Astrocyte of the cerebellum (primary cell): ENCODE measurements around the gene NME9.

ENCODE experiments used
- DNase-seq: peaks from one replicate; pipeline ENCODE4 v3.0.0-alpha.2; 2011; ENCODE audit warnings: low read depth
- H3K4me3 ChIP-seq: 2 replicates; pipeline ENCODE4 v1.5.1; 2011; ENCODE audit warnings: mild to moderate bottlenecking, low read depth, low read length, moderate library complexity
- in situ Hi-C: cut with HindIII; loops from 2 replicates; pipeline ENCODE4 v1.10.0; 2017; ENCODE audit warnings: low sequenced_read_pairs
- TF ChIP-seq, protein P1 (sequence below): IDR thresholded peaks from 2 replicates; pipeline ENCODE4 v1.5.1; 2012; ENCODE audit warnings: low read length, low read depth, moderate library complexity, mild to moderate bottlenecking; ENCODE audit errors: missing control alignments

The NME9 gene

DNA sequence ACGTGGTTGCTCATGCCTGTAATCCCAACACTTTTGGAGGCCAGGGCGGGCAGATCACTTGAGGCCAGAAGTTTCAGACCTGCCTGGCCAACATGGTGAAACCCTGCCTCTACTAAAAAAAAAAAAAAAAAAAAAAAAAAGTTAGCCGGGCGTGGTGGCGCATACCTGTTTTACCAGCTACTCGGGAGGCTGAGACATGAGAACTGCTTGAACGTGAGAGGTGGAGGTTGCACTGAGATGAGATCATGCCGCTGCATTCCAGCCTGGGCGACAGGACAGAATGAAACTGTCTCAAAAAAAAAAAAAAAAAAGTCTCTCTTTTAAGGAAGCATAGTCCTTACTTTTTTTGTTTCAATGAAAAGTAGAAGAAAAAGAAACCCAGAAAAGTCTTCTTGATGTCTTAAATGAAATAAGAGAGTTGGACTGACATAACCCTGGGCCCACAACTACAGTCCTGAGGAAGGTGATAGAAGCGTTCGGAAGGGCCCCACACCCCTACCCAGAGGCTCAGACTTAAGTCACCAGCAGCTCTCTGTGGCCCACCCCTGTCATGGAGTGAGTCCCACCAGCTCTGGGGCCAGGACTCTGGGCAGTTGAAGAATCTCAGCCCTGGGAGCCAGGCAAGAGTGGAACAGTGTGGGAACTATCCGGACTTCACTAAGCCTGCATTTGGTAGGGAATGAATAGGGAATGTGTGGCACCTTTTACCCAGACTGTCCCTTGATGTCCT is 2.6 kb downstream of the NME9 start:
- TF ChIP-seq, protein P1, sequence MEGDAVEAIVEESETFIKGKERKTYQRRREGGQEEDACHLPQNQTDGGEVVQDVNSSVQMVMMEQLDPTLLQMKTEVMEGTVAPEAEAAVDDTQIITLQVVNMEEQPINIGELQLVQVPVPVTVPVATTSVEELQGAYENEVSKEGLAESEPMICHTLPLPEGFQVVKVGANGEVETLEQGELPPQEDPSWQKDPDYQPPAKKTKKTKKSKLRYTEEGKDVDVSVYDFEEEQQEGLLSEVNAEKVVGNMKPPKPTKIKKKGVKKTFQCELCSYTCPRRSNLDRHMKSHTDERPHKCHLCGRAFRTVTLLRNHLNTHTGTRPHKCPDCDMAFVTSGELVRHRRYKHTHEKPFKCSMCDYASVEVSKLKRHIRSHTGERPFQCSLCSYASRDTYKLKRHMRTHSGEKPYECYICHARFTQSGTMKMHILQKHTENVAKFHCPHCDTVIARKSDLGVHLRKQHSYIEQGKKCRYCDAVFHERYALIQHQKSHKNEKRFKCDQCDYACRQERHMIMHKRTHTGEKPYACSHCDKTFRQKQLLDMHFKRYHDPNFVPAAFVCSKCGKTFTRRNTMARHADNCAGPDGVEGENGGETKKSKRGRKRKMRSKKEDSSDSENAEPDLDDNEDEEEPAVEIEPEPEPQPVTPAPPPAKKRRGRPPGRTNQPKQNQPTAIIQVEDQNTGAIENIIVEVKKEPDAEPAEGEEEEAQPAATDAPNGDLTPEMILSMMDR, result no peak
- H3K4me3 ChIP-seq, result no peak overlapping the region
- DNase-seq, result no peak
- in situ Hi-C loops, result no loop called here

DNA sequence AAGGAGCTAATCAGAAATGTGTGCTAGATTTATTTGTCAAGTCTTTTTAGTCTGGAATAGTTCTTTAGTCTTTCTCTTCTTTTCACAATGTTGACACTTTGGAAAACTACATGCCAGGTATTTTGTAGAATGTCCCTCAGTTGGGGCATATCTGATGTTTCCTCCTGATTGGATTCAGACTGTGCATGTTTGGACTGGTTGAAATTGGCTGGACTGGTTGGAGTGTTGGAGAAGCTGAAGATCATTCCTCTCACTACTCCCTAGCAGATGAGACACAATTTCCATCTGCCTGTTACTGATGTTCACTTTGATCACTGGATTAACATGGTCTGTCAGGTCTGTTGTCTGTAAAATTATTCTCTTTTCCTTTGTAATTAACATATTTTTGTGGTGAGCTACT is 3.7 kb downstream of the NME9 start:
- no peak overlapping the region for H3K4me3 ChIP-seq
- DNase-seq, result no peak
- in situ Hi-C loops, result no loop called here
- TF ChIP-seq, protein P1, result no peak

DNA sequence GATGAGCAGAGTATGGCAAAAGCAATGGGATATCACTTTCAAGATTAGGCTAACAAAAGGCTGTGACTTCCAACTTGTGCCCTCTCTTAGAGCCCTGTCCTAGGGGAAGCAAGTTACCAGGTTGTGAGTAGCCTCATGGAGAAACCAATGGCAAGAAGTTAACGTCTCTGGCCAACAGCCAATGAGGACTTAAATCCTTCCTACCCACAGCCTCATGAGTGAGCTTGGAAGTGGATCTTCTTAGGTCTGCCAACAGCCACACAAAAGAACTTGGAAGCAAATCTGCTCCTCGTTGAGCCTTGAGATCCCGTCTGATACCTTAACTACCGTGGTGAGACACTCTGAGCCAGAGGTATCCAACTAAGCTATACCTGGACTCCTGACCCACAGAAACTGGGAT is 5.7 kb downstream of the NME9 start:
- no peak overlapping the region for H3K4me3 ChIP-seq
- in situ Hi-C loops, result no loop called here
- DNase-seq, result no peak
- TF ChIP-seq, protein P1, result no peak

DNA sequence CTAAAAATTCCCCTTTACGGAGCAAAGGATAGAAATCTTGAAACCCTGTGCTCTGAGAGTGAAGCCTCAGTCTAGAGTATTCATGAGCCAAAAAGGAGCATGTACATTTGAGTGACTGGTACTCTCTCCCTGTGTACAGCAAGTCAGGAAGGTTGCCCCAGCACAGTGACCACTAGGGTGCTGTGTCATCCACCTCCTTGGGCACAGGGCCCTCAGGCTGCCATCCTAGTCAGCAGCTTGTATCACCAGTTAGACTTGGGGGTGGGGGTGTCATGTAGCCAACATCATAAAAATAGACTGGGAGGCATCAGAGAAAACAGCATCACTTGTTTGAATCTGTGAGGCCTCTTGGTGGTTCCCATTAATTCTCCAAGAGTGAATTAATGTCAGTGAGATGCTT is 12.0 kb downstream of the NME9 start:
- TF ChIP-seq, protein P1, result no peak
- DNase-seq, result no peak
- in situ Hi-C loops, result no loop called here

DNA sequence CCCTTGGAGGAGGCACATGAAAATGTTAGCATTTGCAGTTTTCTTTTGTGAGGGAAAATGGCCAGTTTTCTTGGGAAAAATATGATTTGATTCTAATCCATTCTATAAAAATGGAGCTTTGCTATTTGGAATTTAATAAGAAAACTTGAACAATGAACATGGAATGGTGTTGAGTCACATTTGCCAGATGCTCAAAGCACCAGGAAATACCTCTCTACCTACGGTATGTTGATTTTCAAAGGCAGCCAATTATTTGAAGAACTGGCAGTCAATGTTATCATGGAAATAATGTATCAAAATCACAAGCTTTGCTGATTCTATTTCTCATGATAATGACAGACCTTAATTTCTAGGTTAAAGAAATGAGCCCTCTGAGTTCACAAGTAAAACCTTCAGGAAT is 14.9 kb downstream of the NME9 start:
- TF ChIP-seq, protein P1, result no peak
- no peak overlapping the region for H3K4me3 ChIP-seq
- no peak for DNase-seq
- in situ Hi-C loops, result no loop called here

More for the DNA sequence above, 12.0 kb downstream of the NME9 start:
- no peak overlapping the region for H3K4me3 ChIP-seq

DNA sequence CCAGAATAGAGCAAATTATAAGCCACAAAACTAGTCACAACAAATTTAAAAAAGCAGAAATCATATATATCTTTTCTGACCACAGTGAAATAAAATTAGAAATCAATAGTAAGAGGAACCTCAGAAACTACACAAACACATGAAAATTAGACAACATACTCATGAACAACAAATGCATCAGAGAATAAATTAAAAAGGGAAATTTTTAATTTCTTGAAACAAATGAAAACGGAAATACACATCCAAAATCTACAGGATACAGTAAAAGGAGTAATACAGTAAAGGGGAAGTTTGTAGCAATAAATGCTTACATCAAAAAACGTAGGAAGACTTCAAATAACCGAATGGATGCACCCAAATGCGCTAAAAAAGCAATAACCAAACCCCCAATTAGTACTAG is 19.2 kb downstream of the NME9 start:
- no peak for DNase-seq
- TF ChIP-seq, protein P1, result no peak
- H3K4me3 ChIP-seq, result no peak overlapping the region
- in situ Hi-C loops, result no loop called here
